Dermis microvascular lymphatic vessel endothelial cell (primary cell): ENCODE results near the gene ERFE. TPM values are rescaled to one million over a fixed set of nuclear protein-coding genes. Genes with fewer than 3 reads are reported as not detected.

Experiments
- DNase-seq, 2 donors: peaks; one replicate each; pipeline versions ENCODE4 v3.0.0 to v3.0.0-alpha.2; 2010; ENCODE audit warnings: low read depth in 2 of 2
- total RNA-seq: library from RNA; depleted of rRNA; stranded (reverse); fragments of >200 nt; gene quantifications from 2 replicates; pipeline ENCODE4 v1.2.1, GENCODE V29; 2014

Gene ERFE
- total RNA-seq, 1 donor from 2014 or later, result 0.13 TPM

GRCh38 chr2:238126338-238126737 is 32.4 kb upstream of the ERFE start:
- DNase-seq, result no peak

GRCh38 chr2:238126775-238127164 is 32.0 kb upstream of the ERFE start:
- DNase-seq, result no peak

- DNase-seq, result no peak
Measured at GRCh38 chr2:238127165-238128060, 31.4 kb upstream of the ERFE start.

GRCh38 chr2:238128061-238128440 is 30.7 kb upstream of the ERFE start:
- no peak for DNase-seq

GRCh38 chr2:238128534-238129001 is 30.2 kb upstream of the ERFE start:
- DNase-seq, result no peak

GRCh38 chr2:238129166-238130010 is 29.4 kb upstream of the ERFE start:
- DNase-seq, result no peak

GRCh38 chr2:238130111-238130695 is 28.6 kb upstream of the ERFE start:
- DNase-seq, result no peak

- no peak for DNase-seq
Measured at GRCh38 chr2:238130696-238131628, 27.8 kb upstream of the ERFE start.

- DNase-seq, result no peak
Measured at GRCh38 chr2:238131761-238132462, 26.9 kb upstream of the ERFE start.

GRCh38 chr2:238132463-238133450 is 26.0 kb upstream of the ERFE start:
- DNase-seq, result no peak

- DNase-seq, result no peak
Measured at GRCh38 chr2:238133499-238134392, 25.0 kb upstream of the ERFE start.

- no peak for DNase-seq
Measured at GRCh38 chr2:238134393-238134785, 24.4 kb upstream of the ERFE start.

GRCh38 chr2:238135601-238136150 is 23.1 kb upstream of the ERFE start:
- DNase-seq, result no peak

GRCh38 chr2:238136820-238137537 is 21.8 kb upstream of the ERFE start:
- peak; percentile 19 to 56 for DNase-seq

- no peak for DNase-seq
Measured at GRCh38 chr2:238137885-238138284, 20.9 kb upstream of the ERFE start.

- no peak for DNase-seq
Measured at GRCh38 chr2:238138331-238139195, 20.2 kb upstream of the ERFE start, which contains the start of gene KLHL30. Gene KLHL30 (plus strand): TSS chr2:238138668. CDS start chr2:238140755, 2,087 bp downstream.
